Esophagus muscularis mucosa (tissue), 4 donors: ENCODE results near the gene ATP10A. TPM values are rescaled to one million over a fixed set of nuclear protein-coding genes. Genes with fewer than 3 reads are reported as not detected.
A peak's percentile ranks its signal among the peaks of the same experiment; 100 is the strongest.

ENCODE experiments used
- DNase-seq: peaks from one replicate; pipeline ENCODE4 v3.0.0-alpha.2; 2017; ENCODE audit errors: extremely low spot score
- H3K27ac ChIP-seq, 4 donors: fragments of 200-600 bp; sonication (generic); replicated peaks in 1 of 4; 1 replicate in 3 of 4; 2 replicates in 1 of 4; pipeline ENCODE4 v1.5.1; 2016 to 2019; ENCODE audit warnings: mild to moderate bottlenecking in 1 of 4
- H3K27me3 ChIP-seq, 4 donors: fragments of 200-600 bp; sonication (generic); one replicate each; pipeline versions ENCODE4 v1.5.1 to v1.6.0; 2016 to 2019
- H3K36me3 ChIP-seq, 4 donors: fragments of 200-600 bp; sonication (generic); one replicate each; pipeline ENCODE4 v1.5.1; 2016 to 2019
- H3K4me1 ChIP-seq, 4 donors: fragments of 200-600 bp; sonication (generic); one replicate each; pipeline ENCODE4 v1.5.1; 2016 to 2019
- H3K4me3 ChIP-seq, 4 donors: fragments of 200-600 bp; sonication (generic); 1 replicate in 2 of 4; 2 replicates in 2 of 4; pipeline ENCODE4 v1.5.1; 2016 to 2019; ENCODE audit warnings: mild to moderate bottlenecking in 4 of 4, moderate library complexity in 1 of 4
- H3K9me3 ChIP-seq, 4 donors: fragments of 200-600 bp; sonication (generic); 1 replicate in 3 of 4; 2 replicates in 1 of 4; pipeline ENCODE4 v1.5.1; 2016 to 2019
- EP300 ChIP-seq: sonication (generic); formaldehyde crosslinking; IDR thresholded peaks from one replicate; pipeline ENCODE4 v1.6.1; 2017; ENCODE audit warnings: antibody characterized with exemption
- POLR2A ChIP-seq: fragments of 450-650 bp; IDR thresholded peaks from one replicate; pipeline ENCODE4 v1.6.1; 2017; ENCODE audit warnings: antibody characterized with exemption, moderate library complexity, mild to moderate bottlenecking, low read depth
- POLR2AphosphoS5 ChIP-seq, 2 donors: sonication (generic); formaldehyde crosslinking; IDR thresholded peaks; one replicate each; pipeline ENCODE4 v1.6.1; 2017; ENCODE audit warnings: antibody characterized with exemption in 2 of 2
- WGBS: methylation state at CpG from one replicate; pipeline ENCODE4 v1.1.5; 2018; 5-methylcytosine and 5-hydroxymethylcytosine counted together
- intact Hi-C: fragments of 100-400 bp; cut with DNase I; formaldehyde crosslinking; loops from one replicate; pipeline ENCODE4 v1.15.1; 2023
- total RNA-seq, 4 donors: library from RNA; depleted of rRNA; stranded (reverse); fragments of >200 nt; gene quantifications; one replicate each; pipeline versions ENCODE4 v1.1.0 to v1.2.1, GENCODE V29; 2016
- TF ChIP-seq, protein P1 (sequence below), 3 experiments: fragments of 200-600 bp in 2 of 3; fragments of 450-650 bp in 1 of 3; sonication (generic) in 2 of 3; IDR thresholded peaks; one replicate each; pipeline ENCODE4 v1.5.1; 2017 to 2019; ENCODE audit warnings: antibody characterized with exemption in 3 of 3, mild to moderate bottlenecking in 2 of 3, moderate library complexity in 1 of 3

Gene ATP10A
- total RNA-seq, 4 donors from 2014 or later = 23.9 to 51.9 (median 32.6) TPM

- DNase-seq = no peak
- Histone ChIP-seq H3K27ac (no peak overlapping the region), H3K27me3 (no peaks in the 10 kb centered on the region), H3K4me3 (no peak overlapping the region), H3K36me3 (peaks cover 0 to 22% (median 5%) of the 10 kb centered on the region in 4 donors), H3K9me3 (no peaks in the 10 kb centered on the region), H3K4me1 (peaks cover 13 to 53% (median 43%) of the 10 kb centered on the region in 4 donors)
- TF ChIP-seq POLR2A (no peak), POLR2AphosphoS5 (IDR thresholded peaks at IDR 0.05) (no peak), EP300 (no peak)
- TF ChIP-seq, protein P1, sequence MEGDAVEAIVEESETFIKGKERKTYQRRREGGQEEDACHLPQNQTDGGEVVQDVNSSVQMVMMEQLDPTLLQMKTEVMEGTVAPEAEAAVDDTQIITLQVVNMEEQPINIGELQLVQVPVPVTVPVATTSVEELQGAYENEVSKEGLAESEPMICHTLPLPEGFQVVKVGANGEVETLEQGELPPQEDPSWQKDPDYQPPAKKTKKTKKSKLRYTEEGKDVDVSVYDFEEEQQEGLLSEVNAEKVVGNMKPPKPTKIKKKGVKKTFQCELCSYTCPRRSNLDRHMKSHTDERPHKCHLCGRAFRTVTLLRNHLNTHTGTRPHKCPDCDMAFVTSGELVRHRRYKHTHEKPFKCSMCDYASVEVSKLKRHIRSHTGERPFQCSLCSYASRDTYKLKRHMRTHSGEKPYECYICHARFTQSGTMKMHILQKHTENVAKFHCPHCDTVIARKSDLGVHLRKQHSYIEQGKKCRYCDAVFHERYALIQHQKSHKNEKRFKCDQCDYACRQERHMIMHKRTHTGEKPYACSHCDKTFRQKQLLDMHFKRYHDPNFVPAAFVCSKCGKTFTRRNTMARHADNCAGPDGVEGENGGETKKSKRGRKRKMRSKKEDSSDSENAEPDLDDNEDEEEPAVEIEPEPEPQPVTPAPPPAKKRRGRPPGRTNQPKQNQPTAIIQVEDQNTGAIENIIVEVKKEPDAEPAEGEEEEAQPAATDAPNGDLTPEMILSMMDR (IDR thresholded peaks at IDR 0.05) = no peak
- 98% methylated on average over 5 of the region's 5 CpGs for WGBS
- intact Hi-C loops = no loop called here
Measured at GRCh38 chr15:25687276-25687675, 175.9 kb downstream of the ATP10A start.

DNA sequence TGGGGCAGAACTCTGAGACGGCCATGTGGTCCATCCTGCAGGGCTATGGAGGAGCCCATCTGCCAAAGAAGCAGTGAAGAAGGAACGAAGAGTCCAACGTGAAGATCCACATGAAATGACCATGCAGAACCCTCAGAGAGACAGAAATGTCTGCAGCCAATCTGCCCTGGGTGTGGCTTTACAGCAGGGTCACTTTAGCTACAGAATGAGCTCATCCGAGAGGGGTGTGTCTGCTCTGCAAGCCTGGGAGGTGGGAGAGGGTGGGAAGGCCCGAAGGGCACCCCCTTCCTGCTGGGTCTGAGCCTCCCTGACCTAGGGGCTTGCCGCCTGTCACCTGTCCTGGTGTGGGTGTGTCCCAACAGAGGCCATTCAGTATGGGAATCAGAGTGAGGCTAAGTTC is 176.3 kb downstream of the ATP10A start:
- intact Hi-C loops = no loop called here
- H3K27me3 ChIP-seq = no peaks in the 10 kb centered on the region

GRCh38 chr15:25684521-25685431 is 178.4 kb downstream of the ATP10A start:
- Histone ChIP-seq H3K36me3 (peaks cover 0 to 35% (median 13%) of the 10 kb centered on the region in 4 donors), H3K9me3 (no peaks in the 10 kb centered on the region), H3K4me3 (no peak overlapping the region), H3K27ac (peak overlapping the region; percentile 75 to 82 (median 79)), H3K27me3 (no peaks in the 10 kb centered on the region), H3K4me1 (peaks cover 16 to 48% (median 42%) of the 10 kb centered on the region in 4 donors)
- TF ChIP-seq EP300 (no peak), POLR2A (no peak), POLR2AphosphoS5 (IDR thresholded peaks at IDR 0.05) (peak; percentile 22 to 37)
- TF ChIP-seq, protein P1 (IDR thresholded peaks at IDR 0.05) = no peak
- intact Hi-C loops = no loop called here
- WGBS = 77% methylated on average over 13 of the region's 13 CpGs
- DNase-seq = no peak

More for the DNA sequence above, 176.3 kb downstream of the ATP10A start:
- H3K4me1 ChIP-seq = peaks cover 16 to 54% (median 46%) of the 10 kb centered on the region in 4 donors
- no peaks in the 10 kb centered on the region for H3K9me3 ChIP-seq
- no CpG with 5 or more reads among the region's 6 CpGs for WGBS
- H3K36me3 ChIP-seq = peaks cover 0 to 22% (median 5%) of the 10 kb centered on the region in 4 donors
- H3K27ac ChIP-seq = no peak overlapping the region
- TF ChIP-seq EP300 (no peak), POLR2AphosphoS5 (IDR thresholded peaks at IDR 0.05) (no peak), POLR2A (no peak)
- TF ChIP-seq, protein P1 (IDR thresholded peaks at IDR 0.05) = no peak
- no peak overlapping the region for H3K4me3 ChIP-seq
- no peak for DNase-seq

DNA sequence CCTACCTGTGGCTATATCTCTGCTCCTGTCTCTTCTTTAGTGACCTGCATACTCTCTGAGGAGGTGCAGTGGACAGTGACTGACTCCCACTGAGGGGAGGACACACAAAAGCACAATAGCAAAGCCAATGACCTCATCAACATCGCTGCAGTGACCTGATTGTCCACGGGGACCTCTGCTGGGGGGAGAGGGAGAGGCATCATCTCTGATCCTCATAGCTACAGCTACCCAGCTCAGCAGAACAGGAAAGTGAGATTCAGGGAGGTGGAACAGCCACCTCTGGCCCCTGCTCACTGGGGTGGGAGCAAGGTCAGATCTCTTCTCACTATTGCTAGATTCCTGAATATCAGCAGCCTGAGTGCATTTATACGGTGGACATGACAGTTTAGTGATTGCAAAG is 179.2 kb downstream of the ATP10A start:
- 87% methylated on average over 3 of the region's 3 CpGs for WGBS
- intact Hi-C loops = no loop called here
- no peak overlapping the region for H3K4me3 ChIP-seq
- no peaks in the 10 kb centered on the region for H3K9me3 ChIP-seq
- no peaks in the 10 kb centered on the region for H3K27me3 ChIP-seq
- no peak for DNase-seq
- peaks cover 0 to 38% (median 18%) of the 10 kb centered on the region in 4 donors for H3K36me3 ChIP-seq
- no peak for TF ChIP-seq POLR2AphosphoS5 (IDR thresholded peaks at IDR 0.05)
- TF ChIP-seq POLR2A = no peak
- TF ChIP-seq EP300 = no peak
- TF ChIP-seq, protein P1 (IDR thresholded peaks at IDR 0.05) = no peak
- H3K4me1 ChIP-seq = peaks cover 16 to 48% (median 42%) of the 10 kb centered on the region in 4 donors
- H3K27ac ChIP-seq = peak overlapping the region; percentile 75 to 82 (median 79)
